K562 (cell line): ENCODE measurements around the gene ATF6B. TPM values are rescaled to one million over a fixed set of nuclear protein-coding genes. Genes with fewer than 3 reads are reported as not detected.

Experiments
- DNMT1 ChIP-seq: fragments of 450-650 bp; IDR thresholded peaks from 2 replicates; pipeline ENCODE4 v1.6.1; 2016; ENCODE audit warnings: antibody characterized with exemption, mild to moderate bottlenecking
- E2F1 ChIP-seq: sonication (generic); formaldehyde crosslinking; IDR thresholded peaks from 2 replicates; pipeline ENCODE4 v1.8.1; 2023; ENCODE audit warnings: mild to moderate bottlenecking, missing genetic modification reagents, moderate library complexity
- GATAD2B ChIP-seq: fragments of 450-650 bp; IDR thresholded peaks from 2 replicates; pipeline ENCODE4 v1.6.1; 2017; ENCODE audit warnings: mild to moderate bottlenecking, borderline replicate concordance
- GTF2E2 ChIP-seq: fragments of 200-800 bp; sonication (Bioruptor generic); IDR thresholded peaks from 2 replicates; pipeline ENCODE4 v1.6.1; 2016; ENCODE audit warnings: missing genetic modification characterization, missing compliant biosample characterization
- MTA1 ChIP-seq: fragments of 450-650 bp; IDR thresholded peaks from 2 replicates; pipeline ENCODE4 v1.6.1; 2017; ENCODE audit warnings: borderline replicate concordance
- PHF20 ChIP-seq: fragments of 450-650 bp; IDR thresholded peaks from 2 replicates; pipeline ENCODE4 v1.6.1; 2018; ENCODE audit not compliant: partially characterized antibody
- PHF8 ChIP-seq: fragments of 200-600 bp; sonication (generic); IDR thresholded peaks from 2 replicates; pipeline ENCODE4 v1.6.1; 2012; ENCODE audit warnings: mixed run types, mild to moderate bottlenecking, inconsistent platforms, low read length, moderate library complexity, borderline replicate concordance
- PRPF4 ChIP-seq: fragments of 200-400 bp; formaldehyde crosslinking; IDR thresholded peaks from one replicate; pipeline ENCODE4 v1.6.1; 2017; ENCODE audit warnings: low read length, low read depth, mild to moderate bottlenecking; ENCODE audit not compliant: insufficient read depth, poor library complexity, severe bottlenecking
- RERE ChIP-seq: sonication (generic); formaldehyde crosslinking; IDR thresholded peaks from 2 replicates; pipeline ENCODE4 v1.8.0; 2023; ENCODE audit warnings: missing genetic modification reagents, mild to moderate bottlenecking, borderline replicate concordance
- SAFB2 ChIP-seq: fragments of 200-400 bp; formaldehyde crosslinking; IDR thresholded peaks from 2 replicates; pipeline ENCODE4 v1.6.1; 2018; ENCODE audit warnings: borderline replicate concordance, low read length, low read depth, moderate library complexity; ENCODE audit not compliant: severe bottlenecking
- TRIM24 ChIP-seq, 2 experiments: fragments of 450-650 bp; IDR thresholded peaks; 2 replicates each; pipeline ENCODE4 v1.6.1; 2016
- ZNF212 ChIP-seq: fragments of 450-650 bp; formaldehyde crosslinking; IDR thresholded peaks from 2 replicates; pipeline ENCODE4 v1.4.0; 2020; ENCODE audit warnings: mild to moderate bottlenecking
- polyA plus RNA-seq, 8 experiments: library from polyadenylated mRNA; depleted of rRNA in 4 of 8; stranded (reverse) in 5 of 8; unstranded in 3 of 8; fragments of >200 nt; fragmentation: Nextera tagmentation in 2 of 8; fragmentation: Illumina TruSeq in 1 of 8; extraction: Ambion mirVana in 2 of 8; extraction: Trizol in 1 of 8; gene quantifications; 2 replicates each; pipeline versions ENCODE4 v1.2.1 to v1.2.3, GENCODE V29; 2011 to 2014; ENCODE audit warnings: inconsistent platforms in 1 of 8, missing spikeins in 1 of 8
- total RNA-seq, 7 experiments: library from RNA; depleted of rRNA in 6 of 7; stranded (reverse); fragments of >200 nt in 6 of 7; fragmentation: Illumina TruSeq in 2 of 7; extraction: Trizol in 2 of 7; gene quantifications; 2 replicates each; pipeline versions ENCODE4 v1.2.1 to v1.2.3, GENCODE V29; 2011 to 2021; ENCODE audit warnings: low replicate concordance in 1 of 7
- TF ChIP-seq, protein P1 (sequence below): fragments of 250-450 bp; sonication (Bioruptor Pico); IDR thresholded peaks from 2 replicates; pipeline ENCODE4 v1.4.0; 2020; ENCODE audit warnings: mild to moderate bottlenecking
- TF ChIP-seq, protein P2 (sequence below): fragments of 250-450 bp; sonication (Bioruptor Pico); IDR thresholded peaks from 2 replicates; pipeline ENCODE4 v1.4.0; 2020; ENCODE audit warnings: mild to moderate bottlenecking, moderate library complexity, borderline replicate concordance

ATF6B gene
- total and polyA plus RNA-seq, 9 of the 15 experiments (the other 6 are each of a cell fraction or from before 2014, with no cell fraction given) = 20.7 to 131 (median 31.7) TPM

DNA sequence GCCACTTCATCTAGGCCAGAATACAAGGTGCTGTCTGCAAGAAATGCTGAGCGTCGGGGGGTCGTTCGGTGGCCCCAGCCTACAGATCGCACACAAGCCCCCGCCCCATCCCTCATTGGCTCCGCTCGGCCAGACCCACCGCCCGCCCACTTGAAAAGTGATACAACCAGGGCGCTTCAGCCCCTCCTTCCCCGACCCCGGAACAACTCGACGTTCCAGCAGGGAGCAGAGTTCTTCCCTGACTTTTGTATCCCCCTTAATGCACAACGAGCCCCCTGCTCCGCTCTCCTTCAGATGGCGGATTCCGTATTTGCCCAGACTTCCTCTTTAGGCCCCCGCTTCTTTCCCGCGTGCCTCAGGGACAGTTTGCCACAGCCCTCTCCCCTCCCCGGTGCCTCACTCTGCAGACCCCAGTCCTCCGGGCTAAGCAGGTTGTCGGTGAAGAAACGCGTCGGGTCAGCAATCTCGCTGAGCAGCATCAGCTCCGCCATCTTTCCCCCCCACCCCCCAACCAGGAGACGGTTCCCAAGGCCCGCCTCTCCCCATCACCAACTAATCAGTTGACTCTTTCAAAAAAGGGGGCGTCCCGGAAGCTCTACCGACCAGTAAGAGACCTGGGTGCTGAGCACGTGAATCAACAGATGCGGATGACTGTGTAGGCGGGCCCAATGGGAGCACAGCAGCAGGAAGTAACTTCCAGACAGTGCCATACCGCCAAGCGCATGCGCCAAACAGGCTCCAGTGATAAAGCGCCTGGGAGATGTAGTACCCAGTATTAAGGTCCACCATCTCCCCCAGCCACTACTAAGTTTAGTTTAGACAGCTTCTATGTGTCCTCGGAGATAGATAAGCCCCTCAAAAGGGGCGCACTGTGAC lies at the start of gene ATF6B (continued):
- TF ChIP-seq RERE (CRISPR knock-in tag) = no peak
- no peak for TF ChIP-seq SAFB2
- TF ChIP-seq TRIM24 (IDR thresholded peaks at IDR 0.05) = peak in 1 of 2 experiments; percentile 13; a peak in 1 of 4 replicates
- TF ChIP-seq, protein P1, sequence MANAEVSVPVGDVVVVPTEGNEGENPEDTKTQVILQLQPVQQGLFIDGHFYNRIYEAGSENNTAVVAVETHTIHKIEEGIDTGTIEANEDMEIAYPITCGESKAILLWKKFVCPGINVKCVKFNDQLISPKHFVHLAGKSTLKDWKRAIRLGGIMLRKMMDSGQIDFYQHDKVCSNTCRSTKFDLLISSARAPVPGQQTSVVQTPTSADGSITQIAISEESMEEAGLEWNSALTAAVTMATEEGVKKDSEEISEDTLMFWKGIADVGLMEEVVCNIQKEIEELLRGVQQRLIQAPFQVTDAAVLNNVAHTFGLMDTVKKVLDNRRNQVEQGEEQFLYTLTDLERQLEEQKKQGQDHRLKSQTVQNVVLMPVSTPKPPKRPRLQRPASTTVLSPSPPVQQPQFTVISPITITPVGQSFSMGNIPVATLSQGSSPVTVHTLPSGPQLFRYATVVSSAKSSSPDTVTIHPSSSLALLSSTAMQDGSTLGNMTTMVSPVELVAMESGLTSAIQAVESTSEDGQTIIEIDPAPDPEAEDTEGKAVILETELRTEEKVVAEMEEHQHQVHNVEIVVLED = no peak
- TF ChIP-seq DNMT1 = peak; percentile 77; the same call in 1 of the 2 replicates
- TF ChIP-seq E2F1 (CRISPR knock-in tag) = peak; percentile 75; the same call in 1 of the 2 replicates
- TF ChIP-seq MTA1 = peak; percentile 31; the same call in 1 of the 2 replicates
- TF ChIP-seq ZNF212 (CRISPR knock-in tag) = no peak
- no peak for TF ChIP-seq GATAD2B
- peak; percentile 97; the same call in 1 of the 2 replicates for TF ChIP-seq PHF8
- peak; percentile 79 for TF ChIP-seq PHF20
- TF ChIP-seq, protein P2, sequence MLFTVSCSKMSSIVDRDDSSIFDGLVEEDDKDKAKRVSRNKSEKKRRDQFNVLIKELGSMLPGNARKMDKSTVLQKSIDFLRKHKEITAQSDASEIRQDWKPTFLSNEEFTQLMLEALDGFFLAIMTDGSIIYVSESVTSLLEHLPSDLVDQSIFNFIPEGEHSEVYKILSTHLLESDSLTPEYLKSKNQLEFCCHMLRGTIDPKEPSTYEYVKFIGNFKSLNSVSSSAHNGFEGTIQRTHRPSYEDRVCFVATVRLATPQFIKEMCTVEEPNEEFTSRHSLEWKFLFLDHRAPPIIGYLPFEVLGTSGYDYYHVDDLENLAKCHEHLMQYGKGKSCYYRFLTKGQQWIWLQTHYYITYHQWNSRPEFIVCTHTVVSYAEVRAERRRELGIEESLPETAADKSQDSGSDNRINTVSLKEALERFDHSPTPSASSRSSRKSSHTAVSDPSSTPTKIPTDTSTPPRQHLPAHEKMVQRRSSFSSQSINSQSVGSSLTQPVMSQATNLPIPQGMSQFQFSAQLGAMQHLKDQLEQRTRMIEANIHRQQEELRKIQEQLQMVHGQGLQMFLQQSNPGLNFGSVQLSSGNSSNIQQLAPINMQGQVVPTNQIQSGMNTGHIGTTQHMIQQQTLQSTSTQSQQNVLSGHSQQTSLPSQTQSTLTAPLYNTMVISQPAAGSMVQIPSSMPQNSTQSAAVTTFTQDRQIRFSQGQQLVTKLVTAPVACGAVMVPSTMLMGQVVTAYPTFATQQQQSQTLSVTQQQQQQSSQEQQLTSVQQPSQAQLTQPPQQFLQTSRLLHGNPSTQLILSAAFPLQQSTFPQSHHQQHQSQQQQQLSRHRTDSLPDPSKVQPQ = no peak
- TF ChIP-seq PRPF4 = no peak
- 0 out of 2 replicates have a peak, but pooled peaks have one; percentile 66 for TF ChIP-seq GTF2E2
